HFF-Myc (cell line): ENCODE data around the gene GRAP.

ENCODE experiments used
- DNase-seq: peaks from one replicate; pipeline ENCODE4 v3.0.0-alpha.2; 2011; ENCODE audit warnings: low read depth; ENCODE audit errors: extremely low read depth
- H3K4me3 ChIP-seq: replicated peaks from 2 replicates; pipeline ENCODE4 v1.5.1; 2011; ENCODE audit warnings: low read depth, mild to moderate bottlenecking, control low read depth, low read length
- CTCF ChIP-seq: IDR thresholded peaks from 2 replicates; pipeline ENCODE4 v1.5.1; 2012; ENCODE audit warnings: mild to moderate bottlenecking, low read depth, low read length, control low read depth; ENCODE audit errors: missing control alignments

GRAP gene

GRCh38 chr17:19004421-19005136 lies 42.2 kb downstream of the GRAP start, which contains the start of gene FAM83G:
FAM83G (minus strand) TSS chr17:19004764; CDS start chr17:19004041, 723 bp downstream.
- peak within 1 kb of the TSS; percentile 74 for H3K4me3 ChIP-seq
- no peak for TF ChIP-seq CTCF
- no peak for DNase-seq

- no peak for TF ChIP-seq CTCF
- no peak for DNase-seq
- peak overlapping the region; percentile 74 for H3K4me3 ChIP-seq
These were observed 43.0 kb downstream of the GRAP start for GRCh38 chr17:19003543-19004420.

- peak overlapping the region; percentile 74 for H3K4me3 ChIP-seq
These were observed 43.8 kb downstream of the GRAP start for GRCh38 chr17:19002805-19003542.

GRCh38 chr17:19001907-19002590 lies 44.7 kb downstream of the GRAP start:
- TF ChIP-seq CTCF: no peak
- DNase-seq: no peak
- H3K4me3 ChIP-seq: peak overlapping the region; percentile 74

More at GRCh38 chr17:19002805-19003542, 43.8 kb downstream of the GRAP start:
- DNase-seq: no peak
- no peak for TF ChIP-seq CTCF

GRCh38 chr17:19000531-19001325 lies 46.0 kb downstream of the GRAP start:
- no peak for TF ChIP-seq CTCF
- DNase-seq: no peak
- H3K4me3 ChIP-seq: no peak overlapping the region; the same call in 1 of the 2 replicates

- TF ChIP-seq CTCF: no peak
- DNase-seq: no peak
These were observed 46.8 kb downstream of the GRAP start for GRCh38 chr17:18999911-19000310.

More at GRCh38 chr17:18999911-19000310, 46.8 kb downstream of the GRAP start:
- no peak overlapping the region for H3K4me3 ChIP-seq
